NCI-H2227 treated with DMSO at 0.1 percent for 48 hours (cell line): Measurements from ENCODE around the gene DYSF.

Experiments
- DNase-seq: peaks from one replicate; lab custom pipeline; 2025; lab: John Stamatoyannopoulos, UW

The DYSF gene

DNA sequence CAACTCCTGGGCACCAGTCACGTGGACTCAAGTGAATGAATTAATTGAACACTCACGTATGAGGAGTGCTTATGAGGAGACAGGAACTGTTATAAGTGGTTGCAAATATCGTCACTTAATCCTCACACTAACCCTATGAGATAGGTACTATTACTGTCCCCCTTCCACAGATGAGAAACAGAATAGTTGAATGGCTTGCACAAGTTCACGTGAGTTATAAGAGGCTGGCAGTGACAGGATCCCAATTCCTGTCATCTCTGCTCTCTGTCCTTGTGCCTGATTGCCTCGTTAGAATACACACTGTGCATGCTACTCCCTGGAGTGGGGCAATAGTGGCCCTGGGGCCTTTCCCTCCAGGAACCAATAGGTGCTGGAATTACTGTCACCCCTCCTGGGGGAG is 253.5 kb downstream of the DYSF start:
- no peak for DNase-seq

DNA sequence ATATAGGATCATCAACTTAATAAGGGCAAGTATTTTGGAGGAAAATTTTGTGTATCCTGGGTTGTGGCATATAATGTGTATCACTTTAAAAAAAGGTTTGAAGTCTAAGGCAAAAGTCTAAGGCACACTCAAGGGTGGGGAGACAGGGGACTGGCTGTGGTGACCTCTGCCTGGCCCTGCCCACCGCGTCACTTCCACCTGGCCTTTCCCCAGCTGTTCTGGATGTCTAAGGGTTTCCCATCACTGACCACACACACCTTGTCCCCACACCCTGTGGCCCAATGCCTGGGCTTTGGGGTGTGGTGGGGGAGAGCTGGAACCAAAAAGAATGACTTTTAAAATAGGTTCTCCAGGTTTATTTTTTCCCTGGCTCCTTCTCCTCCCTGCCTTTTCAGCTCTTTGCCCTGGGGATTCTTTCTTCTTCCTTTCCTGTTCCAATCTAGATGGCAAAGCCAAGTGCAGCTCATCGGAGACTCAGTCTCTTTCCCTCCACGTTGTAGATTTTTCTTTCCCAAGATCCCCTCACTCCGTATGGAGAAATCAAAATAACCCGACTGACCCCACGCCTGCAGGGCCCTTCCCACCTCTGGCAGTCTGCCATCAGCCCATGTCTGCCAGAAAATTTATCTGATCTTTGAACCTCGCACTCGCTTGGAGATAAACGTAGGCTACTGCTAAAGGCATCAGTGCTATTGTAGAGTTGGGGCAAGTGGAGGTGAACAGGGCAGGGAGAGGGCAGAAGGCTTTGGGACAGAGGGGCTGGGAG is 257.2 kb downstream of the DYSF start:
- DNase-seq = peak; percentile 45

DNA sequence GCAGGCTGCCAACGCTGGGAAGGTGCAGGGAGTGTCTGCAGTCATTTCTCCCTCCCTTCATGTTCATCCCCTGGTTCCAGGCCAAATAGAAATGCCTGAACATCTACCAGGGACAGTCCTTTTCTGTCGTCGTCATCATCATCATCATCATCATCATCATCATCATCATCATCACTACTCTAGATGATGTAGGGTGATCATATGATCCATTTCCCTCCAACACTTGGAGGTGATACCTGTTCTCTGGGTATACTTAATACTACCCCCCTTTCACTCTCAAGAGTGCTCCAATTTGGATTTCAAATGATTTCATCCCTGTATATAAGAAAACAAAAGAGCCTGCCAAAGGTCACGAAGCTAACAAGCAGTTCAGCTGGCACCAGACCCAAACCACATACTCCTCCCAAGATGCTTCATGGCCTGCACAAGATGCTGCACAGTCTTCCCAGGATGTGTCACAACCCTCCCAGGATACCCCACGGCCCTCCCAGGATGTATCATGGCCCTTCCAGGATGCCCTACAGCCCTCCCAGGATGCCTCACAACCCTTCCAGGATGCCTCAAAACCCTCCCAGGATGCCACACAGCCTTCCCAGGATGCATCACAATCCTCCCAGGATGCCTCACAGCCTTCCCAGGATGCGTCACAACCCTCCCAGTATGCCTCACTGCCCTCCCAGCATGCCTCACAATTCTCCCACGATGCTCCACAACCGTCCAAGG is 257.9 kb downstream of the DYSF start:
- DNase-seq = no peak

DNA sequence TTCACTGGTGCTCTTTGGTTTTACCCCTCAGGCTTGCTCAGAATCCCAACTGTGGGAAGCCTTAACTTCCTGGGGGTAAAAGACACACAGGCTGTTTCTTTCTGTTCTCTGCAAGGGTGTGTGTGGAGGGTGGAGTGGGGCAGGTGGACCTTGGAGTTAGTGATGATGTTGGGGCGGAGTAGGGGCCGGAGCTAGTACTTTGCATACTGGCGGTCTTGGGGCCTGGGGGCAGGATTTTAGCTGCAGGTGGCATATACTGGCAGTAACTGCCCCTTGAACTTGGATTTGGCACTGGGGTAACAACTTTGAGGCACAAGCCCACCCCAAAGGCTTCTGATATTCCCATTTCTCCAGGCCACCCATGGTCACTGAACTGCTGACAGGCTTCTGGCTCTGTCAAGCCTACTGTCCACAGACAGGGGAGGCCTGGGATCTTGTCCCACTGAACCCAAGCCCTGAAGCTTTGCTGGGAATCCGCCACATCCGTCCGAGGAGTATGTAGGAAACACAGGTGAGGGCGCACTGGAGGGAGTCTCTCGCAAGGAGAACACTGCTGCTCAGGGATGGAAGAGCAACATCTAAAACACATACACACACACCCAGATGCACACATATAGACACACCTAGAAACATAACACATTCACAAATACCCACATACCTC is 258.9 kb downstream of the DYSF start:
- DNase-seq = no peak

DNA sequence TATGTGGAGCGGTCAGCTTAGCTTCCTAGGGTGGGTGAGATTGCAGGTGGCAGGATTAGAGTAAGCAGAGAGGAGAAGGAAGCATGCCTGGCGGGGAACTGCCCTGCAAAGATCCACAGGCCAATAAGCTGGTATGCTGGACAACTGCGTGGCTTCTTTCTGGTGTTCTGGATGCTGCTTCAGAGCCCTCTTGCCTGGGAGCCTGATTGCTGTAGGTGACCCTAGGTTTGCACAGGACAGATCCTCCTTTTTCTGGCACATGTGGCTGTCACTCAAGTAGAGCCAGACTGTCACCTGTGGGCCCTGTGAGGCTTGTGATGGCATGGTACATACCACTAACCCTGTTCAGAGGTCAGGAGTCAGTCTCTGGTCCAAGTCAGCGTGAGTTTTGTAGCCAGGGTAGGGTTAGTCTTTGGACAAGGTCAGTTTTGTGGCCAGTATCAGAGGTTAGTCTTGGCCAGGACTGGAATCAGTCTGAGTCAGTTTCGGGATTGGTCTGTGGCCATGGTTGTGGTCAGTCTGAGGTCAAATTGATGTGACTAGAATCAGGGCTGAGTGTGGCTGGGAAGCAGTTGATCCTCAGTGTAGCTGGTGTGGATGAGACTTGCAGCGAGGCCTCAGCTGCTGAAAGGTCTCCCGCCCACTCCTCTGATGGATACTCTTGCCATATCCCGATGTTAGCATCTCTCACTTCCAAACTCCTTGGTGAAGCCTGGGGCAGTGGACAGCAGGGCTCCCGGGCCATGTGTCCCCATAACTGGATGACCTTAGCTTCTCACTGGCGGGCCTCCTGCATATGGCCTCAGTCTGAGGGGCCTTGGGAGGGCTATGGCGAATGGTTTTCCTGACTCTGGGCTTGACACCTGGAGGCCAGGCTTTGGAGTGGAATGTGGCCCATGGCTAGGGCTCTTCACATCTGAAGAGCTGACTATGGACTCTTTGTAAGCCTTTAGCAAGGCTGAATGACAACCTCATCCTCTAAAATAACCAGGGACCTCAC is 260.5 kb downstream of the DYSF start:
- DNase-seq = no peak

DNA sequence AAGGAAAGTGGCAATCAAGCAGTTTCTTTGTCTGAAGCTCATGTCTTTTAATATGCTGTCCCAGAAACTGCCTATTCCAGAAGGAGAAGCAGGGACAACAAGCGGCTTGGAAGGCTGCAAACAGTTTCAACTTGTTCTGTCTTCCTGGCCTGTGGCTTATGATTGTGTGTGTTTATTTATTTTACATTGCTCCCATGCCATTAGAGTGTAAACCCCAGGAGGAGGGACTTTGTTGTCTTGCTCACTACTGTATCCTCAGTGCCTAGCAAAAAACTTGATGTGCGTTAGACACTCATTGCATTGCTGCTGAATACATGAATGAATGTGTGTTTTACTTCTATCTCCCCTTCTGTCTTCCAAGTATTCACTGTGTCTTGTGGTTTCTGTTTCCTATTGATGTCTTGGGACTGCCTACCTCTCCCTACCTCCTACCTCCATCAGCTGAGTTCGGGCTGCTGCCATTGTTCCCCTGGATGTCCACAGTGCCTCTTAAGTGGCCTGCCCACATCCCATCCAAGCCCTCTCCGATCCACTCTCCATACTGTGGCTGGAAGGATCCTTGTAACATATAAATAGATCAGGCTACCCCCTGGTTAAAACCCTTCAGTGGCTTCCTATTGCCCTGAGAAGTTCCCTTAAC is 261.4 kb downstream of the DYSF start:
- no peak for DNase-seq

DNA sequence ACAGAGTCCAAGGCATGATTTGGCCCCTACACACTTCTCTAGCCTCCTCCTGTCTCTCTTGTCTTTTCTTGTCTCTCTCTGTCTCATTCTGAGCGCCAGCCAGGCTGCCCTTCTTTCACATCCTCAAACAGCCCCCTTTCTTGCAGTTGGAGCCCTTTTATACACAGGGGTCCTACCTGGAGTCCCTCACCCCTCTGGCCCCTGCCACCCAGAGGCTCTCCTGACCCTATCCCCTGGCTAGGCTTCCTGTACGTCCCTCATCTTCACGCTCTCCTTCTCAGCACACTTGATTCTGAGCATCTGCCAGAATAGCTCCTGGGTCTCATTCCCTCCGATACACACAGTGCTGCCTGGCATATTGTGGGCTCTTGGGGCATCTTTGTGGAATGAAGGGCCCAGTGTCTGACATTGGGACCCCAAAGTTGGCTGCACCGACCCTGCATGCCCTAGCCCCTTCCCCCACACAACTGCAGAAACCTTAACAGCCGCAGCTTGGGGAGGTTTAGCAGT is 261.9 kb downstream of the DYSF start:
- no peak for DNase-seq

DNA sequence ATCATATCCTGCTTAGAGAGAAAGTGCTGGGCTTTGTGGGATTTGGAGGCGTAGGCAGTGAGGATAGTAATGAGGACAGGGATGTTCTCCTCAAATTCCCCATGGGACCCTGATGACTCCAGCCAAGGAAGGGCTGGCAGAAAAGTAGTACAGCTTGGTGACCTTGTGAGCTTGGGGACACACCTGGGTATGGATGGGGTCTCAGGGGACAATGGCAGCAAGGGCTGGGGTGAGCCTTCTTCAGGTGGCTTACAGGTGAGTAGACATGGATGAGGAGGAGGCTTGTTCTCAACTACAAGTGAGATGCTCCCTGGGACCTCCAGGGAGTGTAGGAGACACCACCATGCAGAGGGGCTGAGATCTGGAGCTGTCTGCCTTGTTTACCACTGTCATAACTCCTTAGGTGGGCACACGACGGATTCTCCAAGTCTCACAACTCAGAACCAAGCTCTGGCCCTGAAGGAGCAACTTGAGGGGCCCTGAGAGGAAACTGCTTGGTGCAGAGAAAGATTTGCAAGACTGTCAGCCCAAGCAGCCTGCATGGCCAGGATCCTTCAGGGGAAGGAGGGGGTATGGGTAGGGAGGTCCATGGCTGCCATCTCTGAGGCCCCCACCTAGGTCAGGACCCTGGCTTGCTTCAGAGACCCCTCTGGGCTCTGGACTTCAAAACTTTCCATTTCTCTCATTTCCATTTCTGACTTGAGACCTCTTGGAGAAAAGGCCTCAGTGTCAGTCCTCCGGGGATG is 262.8 kb downstream of the DYSF start:
- DNase-seq = no peak

DNA sequence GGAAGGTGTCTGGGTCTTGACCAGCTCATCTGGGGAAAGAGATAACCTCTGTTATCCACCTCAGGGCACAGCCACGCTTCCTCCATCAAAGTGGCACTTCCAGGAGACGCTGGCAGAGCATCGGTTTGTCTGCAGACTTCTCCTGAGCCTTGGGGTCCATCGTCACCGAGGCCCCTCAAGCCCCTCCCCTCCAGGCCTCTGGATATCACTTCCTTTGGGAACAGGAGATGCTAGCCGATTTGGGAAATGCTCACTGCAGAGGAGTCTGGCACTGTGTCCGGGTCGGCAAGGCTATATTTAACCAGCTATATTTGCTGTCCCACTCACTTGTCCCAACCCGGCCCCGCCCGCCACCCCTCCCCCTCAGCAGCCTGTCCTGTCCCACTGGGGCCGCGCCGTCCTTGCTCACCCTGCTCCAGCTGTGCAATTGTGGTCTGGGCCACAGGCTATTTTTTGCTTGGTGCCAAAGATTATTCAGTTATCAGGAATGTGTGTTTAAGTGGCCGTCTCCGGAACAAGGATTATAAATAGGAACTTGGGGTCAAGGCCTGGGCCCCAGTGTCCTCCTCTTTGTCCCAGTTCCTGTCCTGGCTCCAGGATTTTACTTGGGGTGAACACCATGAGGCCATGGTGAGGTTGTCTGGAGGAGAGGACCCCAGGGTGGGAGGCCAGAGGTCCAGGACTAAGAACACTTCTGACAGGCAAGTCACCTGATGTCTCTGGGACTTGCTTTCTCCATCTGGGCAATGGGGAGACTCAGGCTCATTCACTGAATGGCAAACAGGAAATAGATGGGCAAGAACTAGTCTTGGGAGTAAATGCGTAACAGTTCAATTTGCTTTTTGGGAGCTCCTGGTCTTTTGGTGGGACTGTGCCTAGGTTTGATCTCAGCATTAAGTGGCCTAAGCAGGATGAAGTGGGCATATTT is 263.6 kb downstream of the DYSF start:
- DNase-seq = no peak

DNA sequence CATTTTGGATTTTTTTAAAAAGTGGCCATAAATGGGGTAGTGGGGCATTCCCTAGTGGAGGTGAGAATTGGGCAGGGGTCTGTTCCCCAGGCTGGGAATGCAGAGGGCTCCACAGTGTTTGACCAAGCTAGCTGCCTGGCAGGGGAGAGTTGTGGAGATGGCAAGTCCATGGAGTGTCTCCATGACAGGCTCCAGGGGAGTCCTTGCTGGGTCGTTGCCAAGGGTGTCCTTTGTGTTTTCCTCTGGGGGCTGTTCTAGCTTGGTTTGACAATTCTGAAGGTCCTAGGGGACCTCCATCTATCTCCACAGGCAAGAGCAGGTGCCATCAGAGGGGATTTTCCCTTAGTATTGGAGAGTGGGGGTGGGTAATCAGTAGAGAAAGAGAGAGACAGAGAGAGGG is 265.3 kb downstream of the DYSF start:
- DNase-seq = no peak

DNA sequence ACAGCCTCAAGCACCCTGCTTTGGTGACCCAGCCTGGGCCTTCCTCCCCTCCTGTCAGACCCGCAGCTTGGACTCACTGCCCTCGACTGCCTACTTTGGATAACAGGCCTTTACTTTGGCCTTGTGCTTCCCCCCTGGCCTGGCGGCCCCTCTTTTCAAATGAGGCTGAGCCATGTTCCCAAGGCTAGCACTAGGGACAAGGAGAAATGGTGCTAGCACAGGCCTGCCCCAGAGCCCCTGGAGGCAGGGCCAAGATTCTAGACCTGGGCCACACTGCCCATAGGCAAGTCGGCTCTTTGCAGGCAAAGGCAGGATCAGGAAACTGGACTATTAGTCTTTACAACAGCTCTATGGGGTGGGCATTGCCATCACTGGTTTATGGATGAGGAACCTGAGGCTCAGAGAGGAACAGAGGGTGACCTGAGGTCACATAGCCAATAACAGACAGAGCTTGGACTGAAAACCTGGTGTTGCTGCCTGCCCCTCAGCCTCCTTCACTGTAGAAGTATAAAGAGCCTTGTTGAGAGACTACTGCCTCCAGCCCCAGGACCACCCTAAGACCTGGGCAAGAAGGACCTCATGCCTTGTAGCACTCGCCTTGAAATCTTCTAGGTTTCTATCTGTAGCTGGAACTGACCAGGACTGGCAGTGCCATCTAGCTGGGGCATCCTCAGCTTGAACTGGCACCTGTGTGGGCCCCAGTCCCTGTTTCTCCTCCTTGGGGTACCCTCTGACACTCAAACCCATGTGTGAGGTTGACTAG is 266.3 kb downstream of the DYSF start:
- no peak for DNase-seq

DNA sequence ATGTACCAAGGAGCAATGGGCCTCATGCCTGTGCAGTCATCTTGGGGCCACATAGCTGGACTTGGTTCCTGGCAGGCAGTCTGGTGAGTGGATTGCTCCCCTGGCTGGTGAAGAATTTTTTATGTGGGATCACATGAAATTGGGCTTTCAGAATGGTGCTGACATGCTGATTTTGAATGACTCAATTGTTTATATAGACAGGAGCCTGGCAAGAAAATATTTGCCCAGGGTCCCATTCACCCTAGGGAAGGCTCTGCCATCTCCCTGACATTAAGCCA is 266.9 kb downstream of the DYSF start:
- no peak for DNase-seq

DNA sequence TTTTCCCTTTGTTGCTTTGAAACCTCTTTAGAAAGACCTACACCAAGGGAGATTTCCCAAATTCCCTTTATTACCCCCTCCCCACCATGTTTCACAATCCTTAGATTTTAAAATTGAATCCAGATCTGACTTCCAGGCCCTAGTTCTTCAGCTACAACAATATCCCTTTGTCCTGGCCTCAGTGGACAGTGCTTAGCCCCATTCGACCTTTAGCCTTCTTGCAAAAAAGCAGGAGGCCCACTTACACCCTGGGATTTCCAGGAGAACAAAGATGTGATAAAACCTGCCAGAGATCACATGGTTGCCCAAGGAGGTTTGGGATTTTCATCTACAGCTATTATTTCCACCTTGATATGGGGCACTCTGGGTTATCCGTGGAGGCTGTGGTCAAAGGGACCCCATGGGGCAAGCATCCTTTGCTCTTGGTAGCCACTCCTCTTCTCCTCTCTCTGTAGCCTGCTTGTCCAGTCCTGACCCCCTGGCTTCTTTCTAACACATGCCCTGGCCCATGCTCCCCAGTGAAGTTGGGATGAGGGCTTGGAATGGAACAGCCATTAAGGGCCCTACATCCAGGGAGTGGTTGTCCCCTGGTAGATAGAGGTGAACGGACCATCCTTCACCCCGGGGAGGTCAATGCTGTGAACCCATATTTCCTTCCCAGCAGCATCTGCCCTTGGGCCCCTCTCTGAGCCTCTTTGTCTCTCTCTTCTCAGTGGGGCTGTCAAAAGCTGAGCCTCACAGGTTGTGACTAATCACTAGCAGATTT is 267.4 kb downstream of the DYSF start:
- no peak for DNase-seq

DNA sequence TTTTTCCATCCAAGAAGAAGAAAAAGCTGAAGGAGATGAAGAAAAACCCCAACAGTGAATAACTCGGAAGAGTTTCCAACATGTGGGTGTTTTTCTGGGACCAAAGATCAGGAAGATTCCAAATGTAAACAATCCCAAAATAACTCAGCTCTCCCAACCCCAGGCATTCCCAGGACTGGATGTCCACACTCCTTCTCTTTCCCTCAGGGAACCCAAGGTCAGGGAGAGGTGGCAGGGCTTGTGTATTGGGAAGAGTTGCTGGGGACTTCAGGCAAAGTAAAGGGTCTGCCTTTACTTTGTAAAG is 268.0 kb downstream of the DYSF start:
- no peak for DNase-seq

DNA sequence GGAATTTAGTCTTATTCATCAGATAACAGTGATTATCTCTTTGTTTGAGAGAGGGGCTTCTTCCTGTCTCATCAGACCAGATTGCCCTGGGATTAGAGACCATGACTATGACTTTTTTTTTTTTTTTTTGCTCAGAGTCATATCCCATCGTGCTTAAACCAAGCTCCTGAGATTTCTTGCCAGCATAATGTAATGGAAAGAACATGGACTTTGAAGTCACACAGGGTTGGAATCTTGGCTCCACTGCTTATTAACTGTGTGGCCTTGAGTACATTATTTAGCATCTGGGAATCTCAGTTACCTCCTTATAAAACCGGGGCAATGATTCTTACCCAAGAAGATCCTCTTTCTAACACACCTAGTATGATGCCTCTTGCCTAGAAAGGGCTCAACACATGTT is 268.3 kb downstream of the DYSF start:
- DNase-seq = no peak

DNA sequence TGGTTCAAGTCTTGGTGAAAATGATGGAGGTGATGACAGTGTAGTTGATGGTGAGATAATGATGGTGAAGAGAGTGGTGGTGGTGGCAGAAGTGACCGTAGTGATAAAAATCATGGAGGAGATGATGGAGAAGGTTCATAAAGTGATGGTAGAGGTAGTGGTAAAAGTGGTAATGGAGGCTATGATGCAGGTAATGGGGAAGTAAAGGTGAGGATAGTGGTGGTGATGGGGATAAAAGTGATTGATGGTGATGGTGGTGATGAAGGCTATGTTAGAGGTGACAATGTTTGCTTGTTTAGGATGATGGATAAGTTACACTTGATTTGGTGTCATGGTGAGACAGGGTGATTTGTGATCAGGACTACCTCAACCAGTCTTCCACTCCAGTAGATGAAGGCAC is 268.9 kb downstream of the DYSF start:
- no peak for DNase-seq

DNA sequence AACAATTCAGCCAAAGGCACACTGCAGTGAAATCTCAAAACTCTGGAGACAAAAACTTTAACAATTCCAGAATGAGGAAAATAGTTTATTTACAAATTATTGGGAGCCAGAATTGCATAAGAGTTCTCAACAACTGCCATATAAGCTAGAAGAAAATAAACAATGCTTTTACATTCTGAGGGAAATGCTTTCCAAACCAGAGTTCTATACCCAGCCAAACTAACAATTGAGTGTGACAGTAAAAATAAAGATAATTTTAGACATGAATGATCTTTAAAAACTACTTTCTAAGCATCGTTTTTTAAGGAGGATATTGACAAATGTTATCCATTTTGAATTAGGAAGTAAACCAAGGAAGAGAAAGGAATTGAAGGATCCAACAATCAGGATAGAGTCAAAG is 271.4 kb downstream of the DYSF start:
- DNase-seq = no peak

DNA sequence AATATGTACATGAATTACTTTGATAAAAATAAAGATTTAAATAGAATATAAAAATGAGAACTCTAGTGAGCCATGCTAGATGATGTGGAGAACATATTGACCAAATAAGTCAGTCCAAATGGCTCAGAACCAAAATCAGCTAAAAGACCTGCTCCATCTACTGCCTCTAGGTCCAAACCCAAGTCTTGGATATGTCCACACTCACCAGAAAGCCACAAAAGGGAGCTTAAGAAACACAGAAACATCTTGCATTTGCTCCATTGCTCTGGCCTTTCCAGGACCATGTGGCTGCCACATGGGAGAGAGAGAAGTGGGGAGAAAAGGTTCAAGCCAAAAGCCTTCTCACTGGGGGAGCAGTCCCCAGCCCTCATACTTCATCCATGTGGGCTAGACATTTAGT is 272.5 kb downstream of the DYSF start:
- DNase-seq = no peak
